Superior temporal gyrus (tissue), 1 donor: ENCODE results near the gene NUTM2D.
"Not testable (repeated sequence)": the region's sequence is repeated elsewhere in the genome, so short reads cannot be mapped to it uniquely, and the experiment has no call there.

Experiments
- DNase-seq: peaks from one replicate; pipeline ENCODE4 v3.0.0-alpha.2; 2016; ENCODE audit errors: extremely low spot score

The NUTM2D gene

GRCh38 chr10:87379115-87379514 is 21.6 kb downstream of the NUTM2D start:
- DNase-seq = not testable (repeated sequence)

GRCh38 chr10:87383149-87383857 is 25.8 kb downstream of the NUTM2D start:
- not testable (repeated sequence) for DNase-seq

- not testable (repeated sequence) for DNase-seq
Observed at GRCh38 chr10:87384283-87384682, 26.7 kb downstream of the NUTM2D start.

- not testable (repeated sequence) for DNase-seq
Observed at GRCh38 chr10:87385762-87386360, 28.3 kb downstream of the NUTM2D start.

- DNase-seq = not testable (repeated sequence)
Observed at GRCh38 chr10:87391360-87391759, 33.8 kb downstream of the NUTM2D start.

GRCh38 chr10:87396206-87396605 is 38.7 kb downstream of the NUTM2D start:
- not testable (repeated sequence) for DNase-seq

- DNase-seq = not testable (repeated sequence)
Observed at GRCh38 chr10:87398436-87398835, 40.9 kb downstream of the NUTM2D start.

GRCh38 chr10:87407516-87408467 is 50.2 kb downstream of the NUTM2D start:
- DNase-seq = not testable (repeated sequence)

GRCh38 chr10:87413921-87414320 is 56.4 kb downstream of the NUTM2D start:
- not testable (repeated sequence) for DNase-seq
